ENCODE data around the gene FBRSL1.

The FBRSL1 gene

DNA sequence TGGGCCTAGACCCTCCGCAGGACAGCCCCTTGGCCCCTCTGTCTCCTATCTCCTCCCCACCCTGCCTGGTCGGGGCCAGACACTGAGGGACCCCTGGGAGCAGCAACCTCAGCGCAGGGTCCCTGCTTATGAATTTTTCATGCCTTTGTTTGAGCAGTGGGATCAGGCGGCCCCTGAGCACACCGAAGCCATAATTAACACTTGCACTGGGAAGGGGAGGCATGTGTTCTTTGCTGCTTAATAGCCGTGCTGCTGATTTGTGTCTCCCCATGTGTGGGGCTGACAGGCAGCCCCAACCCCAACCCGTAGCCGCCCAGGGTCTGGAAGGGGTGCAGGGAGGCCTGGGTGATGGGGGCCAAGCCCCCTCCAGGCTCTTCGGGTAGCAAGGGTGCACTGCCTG, 52.7 kb downstream of the FBRSL1 start:
- no peak for DNase-seq (ENCODE audit: low read depth)

DNA sequence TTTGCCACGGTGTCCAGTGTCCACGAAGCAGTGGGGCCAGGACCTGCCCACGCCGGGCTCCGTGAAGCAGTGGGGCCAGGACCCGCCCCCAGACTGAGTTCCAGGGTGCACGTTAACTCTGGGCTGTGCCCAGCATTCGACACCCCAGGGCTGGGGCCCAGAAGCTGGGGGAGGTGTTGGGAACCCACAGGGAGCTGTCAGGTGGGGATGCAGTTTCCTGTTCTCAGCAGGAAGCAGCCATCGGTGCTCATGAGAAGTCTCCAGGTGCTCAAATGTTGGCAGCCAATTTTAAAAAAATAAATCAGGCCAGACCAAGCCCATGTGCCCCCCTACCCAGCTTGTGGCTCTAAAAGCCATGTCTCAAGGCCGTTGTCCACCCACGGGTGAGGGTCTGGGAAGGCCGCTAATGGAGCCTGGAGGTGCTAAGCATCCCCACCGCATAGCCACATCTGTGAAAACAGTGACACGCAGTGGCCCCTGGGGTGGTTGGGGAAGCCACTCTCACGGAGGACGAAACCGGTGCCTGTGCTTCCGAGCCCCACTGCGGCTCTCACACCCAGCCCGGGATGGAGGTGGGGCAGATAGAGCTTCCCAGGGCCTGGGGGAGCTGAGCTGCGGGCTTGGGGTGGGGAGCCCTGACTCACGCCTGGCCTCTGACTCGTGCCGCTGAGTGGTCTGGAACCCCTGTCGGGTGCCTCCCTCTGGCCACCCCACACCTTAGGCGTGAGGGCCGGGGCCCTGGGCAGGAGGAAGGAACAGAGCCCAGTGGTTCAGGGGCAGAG, 53.5 kb downstream of the FBRSL1 start:
- no peak for DNase-seq (ENCODE audit: low read depth)

- DNase-seq (ENCODE audit: low read depth), result no peak
Observed at GRCh38 chr12:132544080-132544397, 54.1 kb downstream of the FBRSL1 start.

- no peak for DNase-seq (ENCODE audit: low read depth)
Observed at GRCh38 chr12:132544498-132544897, 54.5 kb downstream of the FBRSL1 start.

- no peak for DNase-seq (ENCODE audit: low read depth)
Observed at GRCh38 chr12:132545164-132545953, 55.4 kb downstream of the FBRSL1 start.

- no peak for DNase-seq (ENCODE audit: low read depth)
Observed at GRCh38 chr12:132545955-132546354, 56.0 kb downstream of the FBRSL1 start.

GRCh38 chr12:132546647-132547046, 56.7 kb downstream of the FBRSL1 start:
- DNase-seq (ENCODE audit: low read depth), result no peak

DNA sequence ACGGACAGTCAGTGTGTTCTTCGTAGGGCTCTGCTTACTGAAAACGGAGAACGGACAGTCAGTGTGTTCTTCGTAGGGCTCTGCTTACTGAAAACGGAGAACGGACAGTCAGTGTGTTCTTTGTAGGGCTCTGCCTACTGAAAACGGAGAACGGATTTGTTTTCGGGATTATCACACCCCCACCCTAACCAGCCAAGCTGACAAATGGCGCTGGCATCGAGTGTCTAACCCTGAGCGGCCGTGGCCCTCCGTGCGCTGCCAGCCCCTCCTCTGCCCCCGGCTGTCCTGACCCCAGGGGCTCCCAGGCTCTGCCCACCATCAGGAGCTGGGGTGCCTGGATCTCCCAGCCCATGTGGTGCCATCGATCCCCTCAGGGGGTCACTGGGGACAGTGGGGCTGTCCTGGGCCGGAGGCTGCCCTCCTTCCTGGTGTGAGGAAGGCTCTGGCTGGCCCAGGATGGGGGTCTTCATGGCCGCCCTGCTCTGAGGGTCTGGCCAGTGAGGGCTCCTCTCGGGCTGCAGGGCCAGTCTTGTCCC, 57.3 kb downstream of the FBRSL1 start:
- DNase-seq (ENCODE audit: low read depth), result no peak

- no peak for DNase-seq (ENCODE audit: low read depth)
Observed at GRCh38 chr12:132548430-132549058, 58.6 kb downstream of the FBRSL1 start.

- no peak for DNase-seq (ENCODE audit: low read depth)
Observed at GRCh38 chr12:132549059-132549458, 59.1 kb downstream of the FBRSL1 start.

DNA sequence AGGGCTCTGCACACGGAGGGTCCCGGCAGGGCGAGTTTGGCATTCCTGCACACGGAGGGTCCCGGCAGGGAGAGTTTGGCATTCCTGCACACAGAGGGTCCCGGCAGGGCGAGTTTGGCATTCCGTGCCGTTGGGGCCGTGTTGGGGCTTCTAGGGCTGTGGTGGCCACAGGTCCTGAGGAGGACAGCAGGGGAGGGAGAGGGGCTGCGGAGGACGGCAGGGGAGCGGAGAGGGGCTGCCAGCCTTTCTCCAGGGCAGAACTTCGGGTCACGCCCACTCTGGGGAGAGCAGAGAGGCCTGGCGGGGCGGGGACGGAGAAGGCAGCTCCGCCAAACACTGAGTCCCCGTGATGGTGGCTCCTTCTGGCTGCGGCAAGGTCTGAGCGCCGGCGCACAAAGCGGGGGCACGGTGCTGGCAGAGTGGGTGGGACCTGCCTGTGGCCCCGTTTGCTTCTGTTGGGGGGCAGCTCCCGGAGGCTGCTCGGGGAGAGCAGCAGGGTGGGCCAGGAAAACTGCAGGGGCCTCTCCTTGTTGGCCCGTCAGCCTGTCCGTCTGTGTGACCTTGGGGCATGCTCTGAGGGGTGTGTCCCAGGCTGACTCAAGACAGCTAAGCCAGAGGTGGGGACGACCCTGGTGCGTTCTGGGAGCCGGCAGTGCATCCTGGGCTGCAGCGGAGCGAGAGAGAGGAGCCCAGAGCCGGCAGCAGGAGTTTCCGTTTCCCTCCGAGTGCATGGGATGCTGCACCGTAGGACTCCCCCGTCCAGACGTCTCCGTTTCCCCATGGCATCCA, 60.3 kb downstream of the FBRSL1 start:
- DNase-seq (ENCODE audit: low read depth), result no peak

- no peak for DNase-seq (ENCODE audit: low read depth)
Observed at GRCh38 chr12:132550830-132551640, 61.1 kb downstream of the FBRSL1 start.

DNA sequence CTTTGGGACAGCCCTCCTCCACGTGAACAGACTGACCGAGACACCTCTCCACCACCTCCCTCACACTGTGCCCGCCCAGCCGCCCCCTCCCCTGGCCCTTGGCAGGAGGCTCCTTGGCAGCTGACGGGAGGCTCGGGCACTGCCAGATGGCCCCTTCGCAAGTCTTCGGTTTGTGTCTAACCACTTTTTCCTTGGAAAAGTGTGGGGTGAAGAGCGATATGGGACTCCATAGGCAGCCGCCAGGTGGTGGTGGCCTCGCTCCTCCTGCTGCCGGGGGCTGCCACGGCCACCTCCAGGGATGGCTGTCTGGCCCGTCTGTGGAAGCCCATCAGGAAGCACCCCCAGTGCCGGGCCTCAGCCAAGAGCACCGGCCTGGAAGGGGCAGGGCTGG, 61.7 kb downstream of the FBRSL1 start:
- no peak for DNase-seq (ENCODE audit: low read depth)

- no peak for DNase-seq (ENCODE audit: low read depth)
Observed at GRCh38 chr12:132554845-132555630, 65.1 kb downstream of the FBRSL1 start.

GRCh38 chr12:132555686-132556085, 65.7 kb downstream of the FBRSL1 start:
- no peak for DNase-seq (ENCODE audit: low read depth)

- DNase-seq (ENCODE audit: low read depth), result no peak
Observed at GRCh38 chr12:132556216-132556615, 66.3 kb downstream of the FBRSL1 start.

DNA sequence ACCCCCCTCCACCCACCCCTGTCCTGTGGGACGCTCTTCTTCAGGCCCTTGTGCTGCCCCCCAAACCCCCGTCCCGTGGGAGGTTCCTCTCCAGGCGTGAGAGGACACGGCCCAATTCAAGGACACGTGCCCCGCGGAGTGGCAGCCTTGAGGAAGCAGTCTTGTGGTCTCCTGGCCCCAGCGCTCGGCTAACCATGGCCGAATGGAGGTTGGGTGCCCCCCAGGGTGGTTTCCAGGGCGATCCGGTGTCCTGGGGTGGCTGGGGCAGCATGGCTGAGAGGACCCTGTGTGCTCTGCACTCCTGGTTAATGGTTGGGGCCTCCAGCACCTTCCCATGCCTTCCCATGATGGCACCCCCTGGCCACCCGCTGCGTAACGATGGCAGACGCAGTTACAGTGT, 66.8 kb downstream of the FBRSL1 start:
- no peak for DNase-seq (ENCODE audit: low read depth)

GRCh38 chr12:132557291-132558015, 67.5 kb downstream of the FBRSL1 start:
- DNase-seq (ENCODE audit: low read depth), result no peak

DNA sequence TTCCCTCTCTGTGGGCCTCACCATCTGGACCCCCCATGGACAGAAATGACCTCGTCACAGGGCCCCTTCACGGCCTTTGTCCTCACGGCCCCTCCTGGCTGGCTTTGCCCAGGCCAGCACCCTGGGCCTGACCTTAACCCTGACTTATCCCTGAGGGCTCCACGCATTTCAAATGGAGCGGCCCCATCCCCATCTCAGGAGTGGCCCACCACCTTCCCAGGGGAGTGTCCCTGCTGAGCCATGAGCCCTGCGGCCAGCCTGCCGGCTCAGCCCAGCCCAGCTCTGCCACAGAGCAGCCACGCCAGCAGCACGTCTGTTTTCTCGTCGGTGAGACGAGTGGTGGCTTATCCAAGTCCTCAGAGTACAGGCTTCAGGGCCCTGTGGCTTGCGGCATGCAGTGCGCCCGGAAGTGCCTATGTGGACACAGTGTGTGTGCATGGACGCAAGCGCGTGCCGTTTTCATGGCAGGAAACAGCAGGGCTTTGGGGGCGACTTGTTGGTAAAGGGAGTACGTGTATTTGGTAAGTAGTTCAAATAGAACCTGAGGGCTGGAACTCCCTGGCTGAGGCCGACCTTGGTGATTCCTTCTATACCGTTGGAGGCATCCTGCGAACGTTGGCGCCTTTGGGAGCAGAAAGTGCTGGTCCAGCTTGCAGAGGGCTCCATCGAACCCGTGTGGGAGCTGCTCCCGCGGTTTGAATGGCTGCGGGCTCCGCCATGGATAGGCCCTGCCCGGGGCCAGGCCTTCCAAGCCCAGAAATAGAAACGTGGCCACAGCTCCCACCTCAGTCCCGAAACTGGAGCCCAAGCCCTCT, 68.3 kb downstream of the FBRSL1 start:
- no peak for DNase-seq (ENCODE audit: low read depth)

Data from GM04503 (cell line).